GM12872 (cell line): ENCODE results near the gene ITCH.

Source experiments
- CTCF ChIP-seq: IDR thresholded peaks from 3 replicates; pipeline ENCODE4 v1.5.1; 2011; ENCODE audit warnings: low read depth, mild to moderate bottlenecking, low read length, moderate library complexity; ENCODE audit not compliant: insufficient read depth

ITCH gene

GRCh38 chr20:34549929-34550305 lies 186.8 kb downstream of the ITCH start:
- TF ChIP-seq CTCF, result no peak

- no peak for TF ChIP-seq CTCF
These were observed 189.5 kb downstream of the ITCH start for GRCh38 chr20:34552569-34552968.

- TF ChIP-seq CTCF, result no peak
These were observed 190.3 kb downstream of the ITCH start for GRCh38 chr20:34553366-34553867.

GRCh38 chr20:34557936-34558319 lies 194.9 kb downstream of the ITCH start:
- no peak for TF ChIP-seq CTCF

GRCh38 chr20:34558320-34559218 lies 195.5 kb downstream of the ITCH start, which contains the start of gene MAP1LC3A:
MAP1LC3A (plus strand) TSS chr20:34558718; CDS start chr20:34558869, 151 bp downstream.
- no peak for TF ChIP-seq CTCF

GRCh38 chr20:34559311-34560140 lies 196.5 kb downstream of the ITCH start:
- no peak for TF ChIP-seq CTCF

- TF ChIP-seq CTCF, result no peak
These were observed 197.1 kb downstream of the ITCH start for GRCh38 chr20:34560141-34560523.
